OCI-LY7 (cell line): ENCODE results near the gene AGBL4. TPM values are rescaled to one million over a fixed set of nuclear protein-coding genes. Genes with fewer than 3 reads are reported as not detected.

Experiments
- BruUV-seq: library from RNA; stranded (reverse); fragments of 400-500 nt; replicated peaks from 2 replicates; lab custom pipeline; 2021; lab: Mats Ljungman, UMichigan
- CTCF ChIA-PET: fragments of 300-600 bp; sonication (Branson Sonifier 250); formaldehyde crosslinking; loops from one replicate; lab custom pipeline; 2022; ENCODE audit warnings: antibody characterized with exemption; ENCODE audit not compliant: unreplicated experiment; lab: Charles Lee
- POLR2A ChIA-PET: fragments of 300-600 bp; sonication (Branson Sonifier 250); formaldehyde crosslinking; loops from one replicate; lab custom pipeline; 2022; ENCODE audit warnings: antibody characterized with exemption; lab: Charles Lee
- DNase-seq: peaks from one replicate; pipeline ENCODE4 v3.0.0-alpha.2; 2015; ENCODE audit warnings: low spot score
- H2AFZ ChIP-seq: fragments of 200-600 bp; sonication (generic), shearing (Covaris generic); 2 replicates; pipeline ENCODE4 v1.6.1; 2014; ENCODE audit warnings: mild to moderate bottlenecking, antibody characterized with exemption, low read length, moderate library complexity
- H3K27ac ChIP-seq: fragments of 200-600 bp; sonication (generic); 2 replicates; pipeline ENCODE4 v1.5.1; 2014; ENCODE audit warnings: mixed run types, low read depth, mild to moderate bottlenecking, moderate library complexity, low read length, inconsistent platforms; ENCODE audit not compliant: poor library complexity, severe bottlenecking
- H3K36me3 ChIP-seq: fragments of 200-600 bp; sonication (generic); 2 replicates; pipeline ENCODE4 v1.6.1; 2014; ENCODE audit warnings: mild to moderate bottlenecking, antibody characterized with exemption, low read length, moderate library complexity, mixed read lengths; ENCODE audit not compliant: insufficient read depth
- H3K4me1 ChIP-seq: fragments of 200-600 bp; sonication (generic); 2 replicates; pipeline ENCODE4 v1.5.1; 2014; ENCODE audit warnings: mild to moderate bottlenecking, low read length; ENCODE audit not compliant: insufficient read depth, poor library complexity, severe bottlenecking
- H3K4me2 ChIP-seq: fragments of 200-600 bp; sonication (generic); 2 replicates; pipeline ENCODE4 v1.6.1; 2014; ENCODE audit warnings: mild to moderate bottlenecking, low read length
- H3K4me3 ChIP-seq: fragments of 200-600 bp; sonication (generic); 2 replicates; pipeline ENCODE4 v1.5.1; 2014; ENCODE audit warnings: mild to moderate bottlenecking, low read depth, low read length; ENCODE audit not compliant: poor library complexity, severe bottlenecking
- H3K79me2 ChIP-seq: fragments of 200-600 bp; sonication (generic); 2 replicates; pipeline ENCODE4 v1.6.1; 2016; ENCODE audit warnings: low read depth, mild to moderate bottlenecking, low read length, moderate library complexity, mixed read lengths; ENCODE audit not compliant: insufficient read depth
- H3K9me2 ChIP-seq: fragments of 200-600 bp; sonication (generic); 2 replicates; pipeline ENCODE4 v1.6.1; 2016; ENCODE audit warnings: mild to moderate bottlenecking, low read length, mixed read lengths; ENCODE audit not compliant: insufficient read depth
- H3K9me3 ChIP-seq: fragments of 200-600 bp; sonication (generic); 2 replicates; pipeline ENCODE4 v1.6.1; 2014; ENCODE audit warnings: mild to moderate bottlenecking, mixed run types, low read length, mixed read lengths
- H4K20me1 ChIP-seq: fragments of 200-600 bp; sonication (generic); 2 replicates; pipeline ENCODE4 v1.6.1; 2014; ENCODE audit warnings: mild to moderate bottlenecking, antibody characterized with exemption, low read length, moderate library complexity, mixed read lengths; ENCODE audit not compliant: insufficient read depth
- EZH2phosphoT487 ChIP-seq: fragments of 200-600 bp; sonication (generic); IDR thresholded peaks from 2 replicates; pipeline ENCODE4 v1.6.1; 2018; ENCODE audit warnings: low read depth, borderline replicate concordance, mild to moderate bottlenecking, mixed run types, antibody characterized with exemption, low read length, moderate library complexity, mixed read lengths
- intact Hi-C: fragments of 100-400 bp; cut with micrococcal nuclease; formaldehyde crosslinking; loops from one replicate; pipeline ENCODE4 v1.10.0; 2022; ENCODE audit not compliant: unreplicated experiment
- total RNA-seq, 2 experiments: library from RNA; depleted of rRNA in 1 of 2; stranded (reverse); fragments of >200 nt in 1 of 2; shearing (Covaris generic) in 1 of 2; gene quantifications; 2 replicates each; pipeline ENCODE4 v1.2.3, GENCODE V29; 2014 to 2022
- TF ChIP-seq, protein P1 (sequence below): fragments of 200-600 bp; sonication (generic); conservative IDR thresholded peaks from 2 replicates; pipeline ENCODE4 v1.5.1; 2014; ENCODE audit warnings: mild to moderate bottlenecking, antibody characterized with exemption, low read length, moderate library complexity, mixed read lengths

Gene AGBL4
- total RNA-seq, 2 experiments from 2014 or later: not detected

DNA sequence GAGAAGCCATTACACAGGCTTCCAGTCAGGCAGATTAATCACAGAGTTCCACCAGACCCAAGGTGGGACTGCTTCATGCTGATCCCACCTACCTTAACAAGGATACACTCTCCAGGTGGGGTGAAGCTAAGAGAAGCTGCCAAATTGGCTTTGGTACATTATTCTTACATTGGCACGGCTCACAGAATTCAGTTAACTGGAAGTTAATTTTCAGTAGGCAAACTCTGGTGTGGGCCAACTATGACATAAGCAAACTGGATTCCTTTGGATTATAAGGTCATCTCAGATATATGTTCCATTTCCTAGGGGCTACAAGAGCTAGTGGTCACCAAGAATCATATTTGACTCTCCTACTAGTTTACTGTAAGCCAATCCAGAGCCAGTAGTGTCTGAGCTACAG is 798.3 kb downstream of the AGBL4 start:
- Histone ChIP-seq H3K9me3 (no peaks in the 10 kb centered on the region), H3K4me2 (no peak overlapping the region), H2AFZ (no peak overlapping the region), H3K4me3 (no peak overlapping the region), H4K20me1 (no peaks in the 10 kb centered on the region), H3K79me2 (no peaks in the 10 kb centered on the region), H3K36me3 (no peaks in the 10 kb centered on the region), H3K4me1 (no peaks in the 10 kb centered on the region), H3K9me2 (no peaks in the 10 kb centered on the region), H3K27ac (no peak overlapping the region)
- TF ChIP-seq, protein P1, sequence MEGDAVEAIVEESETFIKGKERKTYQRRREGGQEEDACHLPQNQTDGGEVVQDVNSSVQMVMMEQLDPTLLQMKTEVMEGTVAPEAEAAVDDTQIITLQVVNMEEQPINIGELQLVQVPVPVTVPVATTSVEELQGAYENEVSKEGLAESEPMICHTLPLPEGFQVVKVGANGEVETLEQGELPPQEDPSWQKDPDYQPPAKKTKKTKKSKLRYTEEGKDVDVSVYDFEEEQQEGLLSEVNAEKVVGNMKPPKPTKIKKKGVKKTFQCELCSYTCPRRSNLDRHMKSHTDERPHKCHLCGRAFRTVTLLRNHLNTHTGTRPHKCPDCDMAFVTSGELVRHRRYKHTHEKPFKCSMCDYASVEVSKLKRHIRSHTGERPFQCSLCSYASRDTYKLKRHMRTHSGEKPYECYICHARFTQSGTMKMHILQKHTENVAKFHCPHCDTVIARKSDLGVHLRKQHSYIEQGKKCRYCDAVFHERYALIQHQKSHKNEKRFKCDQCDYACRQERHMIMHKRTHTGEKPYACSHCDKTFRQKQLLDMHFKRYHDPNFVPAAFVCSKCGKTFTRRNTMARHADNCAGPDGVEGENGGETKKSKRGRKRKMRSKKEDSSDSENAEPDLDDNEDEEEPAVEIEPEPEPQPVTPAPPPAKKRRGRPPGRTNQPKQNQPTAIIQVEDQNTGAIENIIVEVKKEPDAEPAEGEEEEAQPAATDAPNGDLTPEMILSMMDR: no peak
- no peak for TF ChIP-seq EZH2phosphoT487
- no peak for DNase-seq
- ChIA-PET CTCF (no interaction called here), POLR2A (no interaction called here)
- no TSS peak for BruUV-seq
- intact Hi-C loops: no loop called here

DNA sequence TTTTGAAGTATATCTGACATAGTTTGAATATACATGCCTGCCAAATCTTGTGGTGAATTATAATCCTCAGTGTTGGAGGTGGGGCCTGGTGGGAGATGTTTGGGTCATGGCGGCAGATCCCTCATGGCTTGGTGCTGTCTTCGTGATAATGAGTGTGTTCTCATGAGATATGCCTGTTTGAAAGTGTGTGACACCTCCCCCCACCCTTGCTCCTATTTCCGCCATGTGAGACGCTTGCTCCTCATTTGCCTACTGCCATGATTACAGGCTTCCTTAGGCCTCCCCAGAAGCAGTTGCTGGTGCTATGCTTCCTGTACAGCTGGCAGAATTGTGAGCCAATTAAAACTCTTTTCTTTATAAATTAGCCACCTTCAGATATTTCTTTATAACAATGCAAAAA is 810.5 kb downstream of the AGBL4 start:
- no peak overlapping the region for H3K27ac ChIP-seq

DNA sequence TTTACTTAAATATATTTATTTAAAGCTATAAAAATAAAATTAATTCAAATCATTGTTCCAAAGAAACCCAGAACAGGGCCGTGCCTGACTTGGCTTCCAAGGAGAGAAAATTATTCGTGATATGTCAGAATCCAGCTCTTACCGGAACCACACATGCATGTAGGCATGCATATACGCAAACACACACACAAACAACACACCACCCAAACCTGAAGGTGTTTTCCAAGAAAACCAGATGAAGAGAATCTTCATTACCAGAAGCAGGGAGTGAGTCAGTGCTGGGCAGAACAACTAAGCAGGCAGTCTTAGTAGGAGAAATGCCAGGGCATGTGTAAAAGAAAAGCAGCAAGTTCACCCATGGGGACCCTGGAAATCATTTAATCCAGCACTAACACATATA is 815.0 kb downstream of the AGBL4 start:
- CTCF ChIA-PET: no interaction called here

More for the DNA sequence above, 810.5 kb downstream of the AGBL4 start:
- no peaks in the 10 kb centered on the region for H4K20me1 ChIP-seq
- H2AFZ ChIP-seq: no peak overlapping the region
- no peak for TF ChIP-seq EZH2phosphoT487
- TF ChIP-seq, protein P1: no peak
- H3K9me3 ChIP-seq: no peaks in the 10 kb centered on the region
- H3K79me2 ChIP-seq: no peaks in the 10 kb centered on the region
- POLR2A ChIA-PET: no interaction called here
- H3K4me3 ChIP-seq: no peak overlapping the region
- H3K36me3 ChIP-seq: no peaks in the 10 kb centered on the region
- CTCF ChIA-PET: no interaction called here
- no TSS peak for BruUV-seq
- DNase-seq: no peak
- no peaks in the 10 kb centered on the region for H3K9me2 ChIP-seq
- no peak overlapping the region for H3K4me2 ChIP-seq
- intact Hi-C loops: no loop called here
- no peaks in the 10 kb centered on the region for H3K4me1 ChIP-seq

More for the DNA sequence above, 815.0 kb downstream of the AGBL4 start:
- H3K27ac ChIP-seq: no peak overlapping the region
- intact Hi-C loops: no loop called here
- no TSS peak for BruUV-seq
- no peak overlapping the region for H2AFZ ChIP-seq
- no peak for DNase-seq
- H3K9me3 ChIP-seq: no peaks in the 10 kb centered on the region
- no peaks in the 10 kb centered on the region for H3K9me2 ChIP-seq
- no peak overlapping the region for H3K4me2 ChIP-seq
- no peaks in the 10 kb centered on the region for H3K4me1 ChIP-seq
- no peaks in the 10 kb centered on the region for H3K36me3 ChIP-seq
- POLR2A ChIA-PET: no interaction called here
- H3K4me3 ChIP-seq: no peak overlapping the region
- no peaks in the 10 kb centered on the region for H3K79me2 ChIP-seq
- TF ChIP-seq, protein P1: no peak
- no peak for TF ChIP-seq EZH2phosphoT487
- H4K20me1 ChIP-seq: no peaks in the 10 kb centered on the region
